LoVo (cell line): Measurements from ENCODE around the gene MRO.
"Not testable (repeated sequence)": the region's sequence is repeated elsewhere in the genome, so short reads cannot be mapped to it uniquely, and the experiment has no call there.

Experiments used
- DNase-seq: peaks from one replicate; pipeline ENCODE4 v3.0.0-alpha.2; 2016; ENCODE audit warnings: low spot score

MRO gene

GRCh38 chr18:50819728-50820378 is at the start of gene MRO:
Gene MRO (minus strand): TSS chr18:50820016. CDS start chr18:50809400, 10,616 bp downstream.
- peak; percentile 80 for DNase-seq

GRCh38 chr18:50869150-50869549 is 49.3 kb upstream of the MRO start:
- no peak for DNase-seq

GRCh38 chr18:50866765-50867164 is 46.9 kb upstream of the MRO start:
- DNase-seq: no peak

GRCh38 chr18:50863840-50864375 is 44.1 kb upstream of the MRO start:
- no peak for DNase-seq

GRCh38 chr18:50862401-50862800 is 42.6 kb upstream of the MRO start:
- DNase-seq: no peak

GRCh38 chr18:50861617-50862016 is 41.8 kb upstream of the MRO start:
- DNase-seq: no peak

- no peak for DNase-seq
Observed at GRCh38 chr18:50859793-50860555, 40.2 kb upstream of the MRO start.

- DNase-seq: no peak
Observed at GRCh38 chr18:50857694-50858093, 37.9 kb upstream of the MRO start.

- DNase-seq: not testable (repeated sequence)
Observed at GRCh38 chr18:50857166-50857565, 37.4 kb upstream of the MRO start.

- DNase-seq: no peak
Observed at GRCh38 chr18:50855976-50856757, 36.4 kb upstream of the MRO start.

- DNase-seq: peak; percentile 22
Observed at GRCh38 chr18:50853863-50854271, 34.1 kb upstream of the MRO start.

GRCh38 chr18:50850307-50851065 is 30.7 kb upstream of the MRO start:
- DNase-seq: no peak

- no peak for DNase-seq
Observed at GRCh38 chr18:50849419-50849821, 29.6 kb upstream of the MRO start.

- DNase-seq: no peak
Observed at GRCh38 chr18:50848991-50849390, 29.2 kb upstream of the MRO start.

- DNase-seq: no peak
Observed at GRCh38 chr18:50848061-50848551, 28.3 kb upstream of the MRO start.

- DNase-seq: no peak
Observed at GRCh38 chr18:50847192-50847591, 27.4 kb upstream of the MRO start.

- no peak for DNase-seq
Observed at GRCh38 chr18:50844960-50845359, 25.1 kb upstream of the MRO start.

GRCh38 chr18:50844554-50844953 is 24.7 kb upstream of the MRO start:
- no peak for DNase-seq

GRCh38 chr18:50842846-50843245 is 23.0 kb upstream of the MRO start:
- no peak for DNase-seq

GRCh38 chr18:50839996-50840395 is 20.2 kb upstream of the MRO start:
- DNase-seq: no peak

GRCh38 chr18:50839341-50839740 is 19.5 kb upstream of the MRO start:
- no peak for DNase-seq

GRCh38 chr18:50836521-50836957 is 16.7 kb upstream of the MRO start:
- DNase-seq: peak; percentile 71
